GM23338 (cell line): ENCODE measurements around the gene FAXDC2. TPM values are rescaled to one million over a fixed set of nuclear protein-coding genes. Genes with fewer than 3 reads are reported as not detected.

Experiments used
- ATAC-seq: fragments of 200-7000 bp; cut with Tn5 transposase; 3 replicates; pipeline ENCODE4 v1.9.1; 2020
- DNase-seq: peaks from one replicate; pipeline ENCODE4 v3.0.0-alpha.2; 2015; ENCODE audit warnings: low spot score
- H2AFZ ChIP-seq: fragments of 200-600 bp; sonication (generic); 2 replicates; pipeline ENCODE4 v1.8.0; 2016; ENCODE audit warnings: antibody characterized with exemption, mild to moderate bottlenecking, moderate library complexity
- H3F3A ChIP-seq: fragments of 200-600 bp; sonication (generic); replicated peaks from 2 replicates; pipeline ENCODE4 v1.8.0; 2017; ENCODE audit warnings: antibody characterized with exemption, mixed run types, low read depth
- H3K27ac ChIP-seq: fragments of 200-600 bp; sonication (generic); 2 replicates; pipeline ENCODE4 v1.6.1; 2016; ENCODE audit warnings: low read depth
- H3K27me3 ChIP-seq: fragments of 200-600 bp; sonication (generic); 2 replicates; pipeline ENCODE4 v1.8.0; 2016; ENCODE audit warnings: mild to moderate bottlenecking, mixed run types, moderate library complexity; ENCODE audit not compliant: insufficient read depth
- H3K36me3 ChIP-seq: fragments of 200-600 bp; sonication (generic); 2 replicates; pipeline ENCODE4 v1.8.0; 2016; ENCODE audit warnings: mild to moderate bottlenecking; ENCODE audit not compliant: insufficient read depth
- H3K4me1 ChIP-seq: fragments of 200-600 bp; sonication (generic); 2 replicates; pipeline ENCODE4 v1.8.0; 2016; ENCODE audit warnings: mild to moderate bottlenecking, moderate library complexity; ENCODE audit not compliant: insufficient read depth
- H3K4me2 ChIP-seq: fragments of 200-600 bp; sonication (generic); 2 replicates; pipeline ENCODE4 v1.7.1; 2017; ENCODE audit warnings: mixed run types
- H3K4me3 ChIP-seq: fragments of 200-600 bp; sonication (generic); 2 replicates; pipeline ENCODE4 v1.6.1; 2016; ENCODE audit warnings: mixed run types
- H3K79me2 ChIP-seq: fragments of 200-600 bp; sonication (generic); replicated peaks from 2 replicates; pipeline ENCODE4 v1.8.0; 2017; ENCODE audit warnings: mild to moderate bottlenecking; ENCODE audit not compliant: insufficient read depth
- H3K9me2 ChIP-seq: fragments of 200-600 bp; sonication (generic); 2 replicates; pipeline ENCODE4 v1.8.0; 2017; ENCODE audit not compliant: insufficient read depth
- H4K20me1 ChIP-seq: fragments of 200-600 bp; sonication (generic); replicated peaks from 2 replicates; pipeline ENCODE4 v1.8.0; 2017; ENCODE audit warnings: mild to moderate bottlenecking; ENCODE audit not compliant: insufficient read depth
- H3K27ac Mint-ChIP-seq: 2 replicates; pipeline ENCODE4 v1.8.0; 2020; ENCODE audit warnings: inconsistent platforms, mild to moderate bottlenecking, moderate library complexity, mixed read lengths
- H3K27me3 Mint-ChIP-seq: 3 replicates; pipeline ENCODE4 v1.8.0; 2022; ENCODE audit warnings: low read depth, mild to moderate bottlenecking, moderate library complexity, mixed read lengths, inconsistent platforms; ENCODE audit not compliant: insufficient read depth, poor library complexity
- H3K36me3 Mint-ChIP-seq: 3 replicates; pipeline ENCODE4 v1.8.0; 2021; ENCODE audit warnings: low read depth, mild to moderate bottlenecking, inconsistent platforms, moderate library complexity, mixed read lengths
- H3K4me1 Mint-ChIP-seq: 3 replicates; pipeline ENCODE4 v1.8.0; 2020; ENCODE audit warnings: mild to moderate bottlenecking, inconsistent platforms, mixed read lengths
- H3K4me3 Mint-ChIP-seq: 3 replicates; pipeline ENCODE4 v1.8.0; 2021; ENCODE audit warnings: moderate library complexity, mild to moderate bottlenecking, inconsistent platforms, mixed read lengths
- H3K9me3 Mint-ChIP-seq: 3 replicates; pipeline ENCODE4 v1.8.0; 2020; ENCODE audit warnings: moderate library complexity, mild to moderate bottlenecking, inconsistent platforms, mixed read lengths
- CREB1 ChIP-seq: fragments of 250-450 bp; sonication (Bioruptor Pico); IDR thresholded peaks from 2 replicates; pipeline ENCODE4 v1.5.0; 2020; ENCODE audit warnings: low read depth, mild to moderate bottlenecking, moderate library complexity
- JUNB ChIP-seq: IDR thresholded peaks from one replicate; pipeline ENCODE4 v1.6.1; 2016; ENCODE audit warnings: antibody characterized with exemption; ENCODE audit not compliant: unreplicated experiment
- POLR2AphosphoS5 ChIP-seq: IDR thresholded peaks from 2 replicates; pipeline ENCODE4 v1.6.1; 2016; ENCODE audit warnings: antibody characterized with exemption, low read depth
- ZNF114 ChIP-seq: fragments of 250-450 bp; sonication (Bioruptor Pico); IDR thresholded peaks from 2 replicates; pipeline ENCODE4 v1.5.0; 2020; ENCODE audit warnings: mild to moderate bottlenecking, moderate library complexity
- ZNF331 ChIP-seq: fragments of 250-450 bp; sonication (Bioruptor Pico); IDR thresholded peaks from 2 replicates; pipeline ENCODE4 v1.5.0; 2020; ENCODE audit warnings: low read depth, mild to moderate bottlenecking, moderate library complexity
- polyA plus RNA-seq: library from polyadenylated mRNA; unstranded; fragments of >200 nt; fragmentation: Nextera tagmentation; extraction: Ambion mirVana; gene quantifications from 2 replicates; pipeline ENCODE4 v1.2.1, GENCODE V29; 2016
- total RNA-seq: library from RNA; depleted of rRNA; stranded (reverse); fragments of >200 nt; shearing (Covaris generic); gene quantifications from 2 replicates; pipeline ENCODE4 v1.2.3, GENCODE V29; 2014
- TF ChIP-seq, protein P1 (sequence below): fragments of 250-450 bp; sonication (Bioruptor Pico); IDR thresholded peaks from 2 replicates; pipeline ENCODE4 v1.5.0; 2020; ENCODE audit warnings: mild to moderate bottlenecking, moderate library complexity
- TF ChIP-seq, protein P2 (sequence below), 2 experiments: fragments of 200-600 bp in 1 of 2; sonication (generic) in 1 of 2; conservative IDR thresholded peaks; 2 replicates each; pipeline versions ENCODE4 v1.5.1 to v1.6.1; 2016 to 2017; ENCODE audit warnings: antibody characterized with exemption in 2 of 2, low read depth in 2 of 2, mild to moderate bottlenecking in 2 of 2, moderate library complexity in 1 of 2

The FAXDC2 gene
- total and polyA plus RNA-seq, 2 experiments from 2014 or later: 4.0 to 4.6 TPM

DNA sequence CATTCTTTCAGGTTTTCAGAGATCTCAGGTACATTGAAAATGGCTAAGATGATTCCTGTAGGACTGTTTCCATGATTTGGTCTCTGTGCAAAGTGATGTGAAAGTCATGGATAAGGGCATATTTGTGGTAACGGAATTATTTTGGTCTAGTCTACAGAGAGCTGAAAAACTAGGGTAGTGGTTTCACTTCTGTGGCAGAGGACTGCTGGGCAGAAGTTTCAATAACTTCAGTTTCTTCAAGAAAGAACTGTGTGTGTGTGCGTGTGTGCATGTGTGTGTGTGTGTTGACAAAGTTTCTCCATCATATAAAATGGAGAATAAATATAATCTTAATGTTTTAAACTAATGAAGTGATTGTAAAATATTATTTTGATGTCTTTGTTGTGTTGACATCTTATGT, 12.4 kb upstream of the FAXDC2 start (continued):
- TF ChIP-seq, protein P1, sequence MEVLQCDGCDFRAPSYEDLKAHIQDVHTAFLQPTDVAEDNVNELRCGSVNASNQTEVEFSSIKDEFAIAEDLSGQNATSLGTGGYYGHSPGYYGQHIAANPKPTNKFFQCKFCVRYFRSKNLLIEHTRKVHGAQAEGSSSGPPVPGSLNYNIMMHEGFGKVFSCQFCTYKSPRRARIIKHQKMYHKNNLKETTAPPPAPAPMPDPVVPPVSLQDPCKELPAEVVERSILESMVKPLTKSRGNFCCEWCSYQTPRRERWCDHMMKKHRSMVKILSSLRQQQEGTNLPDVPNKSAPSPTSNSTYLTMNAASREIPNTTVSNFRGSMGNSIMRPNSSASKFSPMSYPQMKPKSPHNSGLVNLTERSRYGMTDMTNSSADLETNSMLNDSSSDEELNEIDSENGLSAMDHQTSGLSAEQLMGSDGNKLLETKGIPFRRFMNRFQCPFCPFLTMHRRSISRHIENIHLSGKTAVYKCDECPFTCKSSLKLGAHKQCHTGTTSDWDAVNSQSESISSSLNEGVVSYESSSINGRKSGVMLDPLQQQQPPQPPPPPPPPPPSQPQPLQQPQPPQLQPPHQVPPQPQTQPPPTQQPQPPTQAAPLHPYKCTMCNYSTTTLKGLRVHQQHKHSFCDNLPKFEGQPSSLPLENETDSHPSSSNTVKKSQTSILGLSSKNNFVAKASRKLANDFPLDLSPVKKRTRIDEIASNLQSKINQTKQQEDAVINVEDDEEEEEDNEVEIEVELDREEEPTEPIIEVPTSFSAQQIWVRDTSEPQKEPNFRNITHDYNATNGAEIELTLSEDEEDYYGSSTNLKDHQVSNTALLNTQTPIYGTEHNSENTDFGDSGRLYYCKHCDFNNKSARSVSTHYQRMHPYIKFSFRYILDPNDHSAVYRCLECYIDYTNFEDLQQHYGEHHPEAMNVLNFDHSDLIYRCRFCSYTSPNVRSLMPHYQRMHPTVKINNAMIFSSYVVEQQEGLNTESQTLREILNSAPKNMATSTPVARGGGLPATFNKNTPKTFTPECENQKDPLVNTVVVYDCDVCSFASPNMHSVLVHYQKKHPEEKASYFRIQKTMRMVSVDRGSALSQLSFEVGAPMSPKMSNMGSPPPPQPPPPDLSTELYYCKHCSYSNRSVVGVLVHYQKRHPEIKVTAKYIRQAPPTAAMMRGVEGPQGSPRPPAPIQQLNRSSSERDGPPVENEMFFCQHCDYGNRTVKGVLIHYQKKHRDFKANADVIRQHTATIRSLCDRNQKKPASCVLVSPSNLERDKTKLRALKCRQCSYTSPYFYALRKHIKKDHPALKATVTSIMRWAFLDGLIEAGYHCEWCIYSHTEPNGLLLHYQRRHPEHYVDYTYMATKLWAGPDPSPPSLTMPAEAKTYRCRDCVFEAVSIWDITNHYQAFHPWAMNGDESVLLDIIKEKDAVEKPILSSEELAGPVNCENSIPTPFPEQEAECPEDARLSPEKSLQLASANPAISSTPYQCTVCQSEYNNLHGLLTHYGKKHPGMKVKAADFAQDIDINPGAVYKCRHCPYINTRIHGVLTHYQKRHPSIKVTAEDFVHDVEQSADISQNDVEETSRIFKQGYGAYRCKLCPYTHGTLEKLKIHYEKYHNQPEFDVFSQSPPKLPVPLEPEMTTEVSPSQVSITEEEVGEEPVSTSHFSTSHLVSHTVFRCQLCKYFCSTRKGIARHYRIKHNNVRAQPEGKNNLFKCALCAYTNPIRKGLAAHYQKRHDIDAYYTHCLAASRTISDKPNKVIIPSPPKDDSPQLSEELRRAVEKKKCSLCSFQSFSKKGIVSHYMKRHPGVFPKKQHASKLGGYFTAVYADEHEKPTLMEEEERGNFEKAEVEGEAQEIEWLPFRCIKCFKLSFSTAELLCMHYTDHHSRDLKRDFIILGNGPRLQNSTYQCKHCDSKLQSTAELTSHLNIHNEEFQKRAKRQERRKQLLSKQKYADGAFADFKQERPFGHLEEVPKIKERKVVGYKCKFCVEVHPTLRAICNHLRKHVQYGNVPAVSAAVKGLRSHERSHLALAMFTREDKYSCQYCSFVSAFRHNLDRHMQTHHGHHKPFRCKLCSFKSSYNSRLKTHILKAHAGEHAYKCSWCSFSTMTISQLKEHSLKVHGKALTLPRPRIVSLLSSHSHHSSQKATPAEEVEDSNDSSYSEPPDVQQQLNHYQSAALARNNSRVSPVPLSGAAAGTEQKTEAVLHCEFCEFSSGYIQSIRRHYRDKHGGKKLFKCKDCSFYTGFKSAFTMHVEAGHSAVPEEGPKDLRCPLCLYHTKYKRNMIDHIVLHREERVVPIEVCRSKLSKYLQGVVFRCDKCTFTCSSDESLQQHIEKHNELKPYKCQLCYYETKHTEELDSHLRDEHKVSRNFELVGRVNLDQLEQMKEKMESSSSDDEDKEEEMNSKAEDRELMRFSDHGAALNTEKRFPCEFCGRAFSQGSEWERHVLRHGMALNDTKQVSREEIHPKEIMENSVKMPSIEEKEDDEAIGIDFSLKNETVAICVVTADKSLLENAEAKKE (CRISPR knock-in tag): no peak
- TF ChIP-seq POLR2AphosphoS5 (no peak), JUNB (no peak), CREB1 (no peak), ZNF114 (CRISPR knock-in tag) (no peak)
- TF ChIP-seq, protein P2, sequence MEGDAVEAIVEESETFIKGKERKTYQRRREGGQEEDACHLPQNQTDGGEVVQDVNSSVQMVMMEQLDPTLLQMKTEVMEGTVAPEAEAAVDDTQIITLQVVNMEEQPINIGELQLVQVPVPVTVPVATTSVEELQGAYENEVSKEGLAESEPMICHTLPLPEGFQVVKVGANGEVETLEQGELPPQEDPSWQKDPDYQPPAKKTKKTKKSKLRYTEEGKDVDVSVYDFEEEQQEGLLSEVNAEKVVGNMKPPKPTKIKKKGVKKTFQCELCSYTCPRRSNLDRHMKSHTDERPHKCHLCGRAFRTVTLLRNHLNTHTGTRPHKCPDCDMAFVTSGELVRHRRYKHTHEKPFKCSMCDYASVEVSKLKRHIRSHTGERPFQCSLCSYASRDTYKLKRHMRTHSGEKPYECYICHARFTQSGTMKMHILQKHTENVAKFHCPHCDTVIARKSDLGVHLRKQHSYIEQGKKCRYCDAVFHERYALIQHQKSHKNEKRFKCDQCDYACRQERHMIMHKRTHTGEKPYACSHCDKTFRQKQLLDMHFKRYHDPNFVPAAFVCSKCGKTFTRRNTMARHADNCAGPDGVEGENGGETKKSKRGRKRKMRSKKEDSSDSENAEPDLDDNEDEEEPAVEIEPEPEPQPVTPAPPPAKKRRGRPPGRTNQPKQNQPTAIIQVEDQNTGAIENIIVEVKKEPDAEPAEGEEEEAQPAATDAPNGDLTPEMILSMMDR (conservative IDR thresholded peaks at IDR 0.05; ENCODE audit: low read depth in 2 of 2): no peak

DNA sequence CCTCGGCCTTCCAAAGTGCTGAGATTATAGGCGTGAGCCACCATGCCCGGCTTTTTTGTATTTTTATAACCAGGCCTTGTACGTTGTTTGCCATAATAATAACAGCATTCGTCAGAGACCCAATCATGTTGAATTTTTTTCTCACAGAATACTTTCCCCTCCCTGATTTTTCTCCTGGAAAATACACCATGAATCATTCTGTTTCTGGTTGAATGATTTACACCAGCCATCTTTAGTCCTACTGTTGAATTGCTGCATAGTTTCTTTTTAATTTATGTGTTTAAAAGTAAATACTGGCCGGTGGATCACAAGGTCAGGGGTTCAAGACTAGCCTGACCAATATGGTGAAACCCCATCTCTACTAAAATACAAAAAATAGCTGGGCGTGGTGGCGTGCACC, 11.5 kb upstream of the FAXDC2 start:
- H3K27me3 ChIP-seq: no peaks in the 10 kb centered on the region
- Mint-ChIP-seq H3K4me1 (peaks cover 21% of the 10 kb centered on the region), H3K27me3 (peaks cover 15% of the 10 kb centered on the region), H3K9me3 (no peaks in the 10 kb centered on the region), H3K36me3 (peaks cover 38% of the 10 kb centered on the region), H3K4me3 (no peak overlapping the region), H3K27ac (no peak overlapping the region)
- no peaks in the 10 kb centered on the region for H3K9me2 ChIP-seq
- H3K27ac ChIP-seq: no peak overlapping the region
- H4K20me1 ChIP-seq: peaks cover 22% of the 10 kb centered on the region
- H3K4me3 ChIP-seq: no peak overlapping the region
- H3K4me1 ChIP-seq: peaks cover 19% of the 10 kb centered on the region
- ATAC-seq (no peak), DNase-seq (no peak)
- peaks cover 77% of the 10 kb centered on the region for H3K79me2 ChIP-seq
- no peak overlapping the region for H2AFZ ChIP-seq
- no peak overlapping the region for H3K4me2 ChIP-seq
- H3K36me3 ChIP-seq: peaks cover 25% of the 10 kb centered on the region
- H3F3A ChIP-seq: peaks cover 14% of the 10 kb centered on the region; the same call in 1 of the 2 replicates
- TF ChIP-seq, protein P1 (CRISPR knock-in tag): no peak
- no peak for TF ChIP-seq ZNF331
